HG02973 (cell line): ENCODE results near the gene ARPC3.
A peak's percentile ranks its signal among the peaks of the same experiment; 100 is the strongest.
"Not testable (repeated sequence)": the region's sequence is repeated elsewhere in the genome, so short reads cannot be mapped to it uniquely, and the experiment has no call there.

Experiments
- ATAC-seq: cut with Tn5 transposase; IDR thresholded peaks from one replicate; pipeline ENCODE4 v1.9.1; 2021; ENCODE audit warnings: moderate library complexity; ENCODE audit not compliant: unreplicated experiment

The ARPC3 gene

GRCh38 chr12:110420644-110421043 is 29.5 kb downstream of the ARPC3 start:
- ATAC-seq: not testable (repeated sequence)

GRCh38 chr12:110417113-110417512 is 33.0 kb downstream of the ARPC3 start:
- not testable (repeated sequence) for ATAC-seq

DNA sequence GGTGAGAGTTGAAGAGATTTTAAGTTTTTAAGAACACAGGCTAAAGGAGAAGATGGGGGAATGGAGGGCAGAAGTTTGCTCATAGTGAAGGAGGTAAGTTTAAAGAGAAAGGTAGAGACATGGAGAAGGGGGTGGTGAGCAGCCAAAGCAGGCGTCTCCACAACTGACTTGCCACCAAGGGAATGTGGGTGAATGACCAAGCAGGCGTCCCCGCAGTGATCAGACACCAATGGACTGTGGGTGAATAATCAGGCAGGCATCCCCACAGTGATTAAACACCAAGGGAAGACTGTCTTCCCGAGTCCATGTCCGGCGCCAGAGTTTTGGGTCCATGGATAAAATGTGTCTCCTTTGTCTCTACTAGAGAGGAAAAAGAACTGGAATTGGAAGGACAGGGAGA is 40.1 kb downstream of the ARPC3 start:
- ATAC-seq: not testable (repeated sequence)

- ATAC-seq: not testable (repeated sequence)
Measured at GRCh38 chr12:110405126-110405662, 44.9 kb downstream of the ARPC3 start.

- peak; percentile 40 for ATAC-seq
Measured at GRCh38 chr12:110403976-110404682, 46.0 kb downstream of the ARPC3 start.

DNA sequence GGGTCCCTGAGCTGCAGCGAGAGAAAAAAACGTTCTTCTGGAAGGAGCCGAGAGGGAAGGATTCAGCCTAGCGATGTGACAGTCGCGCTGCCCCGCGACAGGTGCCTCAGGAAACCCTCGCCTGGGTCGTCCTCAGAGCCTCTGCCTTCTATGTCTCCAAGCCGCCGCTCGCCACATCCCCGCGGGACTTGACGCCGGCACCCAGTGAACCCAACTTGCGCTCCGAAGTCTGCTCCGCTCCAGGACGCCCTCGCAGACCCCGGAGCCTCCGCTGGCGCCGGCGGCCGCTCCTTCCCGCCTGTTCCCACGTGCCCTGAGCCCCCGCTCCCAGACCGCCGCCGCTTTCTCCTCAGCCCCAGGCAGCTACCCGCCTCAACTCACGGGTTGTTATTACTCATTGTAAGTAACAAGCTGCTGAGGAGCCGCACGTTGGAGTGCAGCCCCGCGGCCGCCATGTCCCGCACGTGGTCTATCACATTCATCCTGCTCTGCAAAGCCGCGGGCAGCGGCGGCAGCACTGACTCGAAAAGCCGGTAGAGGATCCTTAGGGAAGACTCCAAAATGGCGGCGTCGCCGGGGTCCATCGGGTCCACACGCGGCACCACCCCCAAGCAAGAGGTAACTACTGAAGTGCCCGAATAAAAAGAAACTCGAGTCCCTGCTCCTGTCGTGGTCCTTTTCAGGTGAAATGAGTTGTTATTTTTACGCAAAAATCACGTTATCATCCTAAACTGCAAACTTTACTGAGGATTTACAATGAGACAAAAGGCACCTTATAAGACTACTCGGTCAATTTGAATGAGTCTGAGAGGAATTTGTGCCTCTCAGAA is 46.8 kb downstream of the ARPC3 start, which contains the start of gene ANAPC7:
TSS of gene ANAPC7 (minus strand) at position 563 of the 830 bp plus-strand sequence. CDS start at position 482, 81 bp downstream.
- ATAC-seq: peak; percentile 72
